Keratinocyte (primary cell): ENCODE measurements around the gene C1orf122. TPM values are rescaled to one million over a fixed set of nuclear protein-coding genes. Genes with fewer than 3 reads are reported as not detected.

Experiments
- DNase-seq: peaks from one replicate; pipeline ENCODE4 v3.0.0-alpha.2; 2011; ENCODE audit warnings: low read depth, missing footprints, low spot score
- FAIRE-seq: peaks from 2 replicates; lab custom pipeline; 2011; peaks lifted over from hg19 to GRCh38; lab: Jason Lieb, UNC
- H2AFZ ChIP-seq: 2 replicates; pipeline ENCODE4 v1.6.0; 2012; ENCODE audit warnings: low read length, control low read depth, inconsistent platforms; ENCODE audit not compliant: control insufficient read depth
- H3K27ac ChIP-seq: 2 replicates; pipeline ENCODE4 v1.5.1; 2011; ENCODE audit warnings: low read length; ENCODE audit not compliant: control insufficient read depth, insufficient read depth
- H3K27me3 ChIP-seq: 3 replicates; pipeline ENCODE4 v1.6.0; 2011; ENCODE audit warnings: low read length; ENCODE audit not compliant: control insufficient read depth, insufficient read depth; ENCODE audit errors: extremely low read depth
- H3K36me3 ChIP-seq, 2 experiments: 2 replicates in 1 of 2; 3 replicates in 1 of 2; pipeline ENCODE4 v1.5.1; 2011; ENCODE audit warnings: low read length in 2 of 2, mild to moderate bottlenecking in 1 of 2; ENCODE audit not compliant: control insufficient read depth in 2 of 2, insufficient read depth in 2 of 2; ENCODE audit errors: extremely low read depth in 1 of 2
- H3K4me1 ChIP-seq: 3 replicates; pipeline ENCODE4 v1.5.1; 2011; ENCODE audit warnings: low read length; ENCODE audit not compliant: control insufficient read depth, insufficient read depth; ENCODE audit errors: extremely low read depth
- H3K4me2 ChIP-seq: 3 replicates; pipeline ENCODE4 v1.6.0; 2011; ENCODE audit warnings: low read depth, low read length; ENCODE audit not compliant: control insufficient read depth, insufficient read depth; ENCODE audit errors: extremely low read depth
- H3K4me3 ChIP-seq, 3 experiments: fragments of 200-600 bp in 1 of 3; sonication (generic) in 1 of 3; 2 replicates in 2 of 3; 3 replicates in 1 of 3; pipeline ENCODE4 v1.5.1; 2011 to 2016; ENCODE audit warnings: low read length in 3 of 3, mild to moderate bottlenecking in 3 of 3, control low read depth in 2 of 3, inconsistent platforms in 1 of 3, low read depth in 1 of 3, mixed read lengths in 1 of 3, mixed run types in 1 of 3, moderate library complexity in 1 of 3; ENCODE audit not compliant: control insufficient read depth in 2 of 3, insufficient read depth in 2 of 3; ENCODE audit errors: extremely low read depth in 1 of 3
- H3K79me2 ChIP-seq: 2 replicates; pipeline ENCODE4 v1.6.0; 2012; ENCODE audit warnings: low read length; ENCODE audit not compliant: control insufficient read depth, insufficient read depth
- H3K9ac ChIP-seq: 3 replicates; pipeline ENCODE4 v1.6.0; 2011; ENCODE audit warnings: low read length; ENCODE audit not compliant: control insufficient read depth, insufficient read depth; ENCODE audit errors: extremely low read depth
- H3K9me1 ChIP-seq: 3 replicates; pipeline ENCODE4 v1.6.0; 2011; ENCODE audit warnings: low read length; ENCODE audit not compliant: control insufficient read depth, insufficient read depth; ENCODE audit errors: extremely low read depth
- H3K9me3 ChIP-seq: 2 replicates; pipeline ENCODE4 v1.5.1; 2012; ENCODE audit warnings: low read depth, low read length; ENCODE audit not compliant: control insufficient read depth
- H4K20me1 ChIP-seq: 3 replicates; pipeline ENCODE4 v1.6.0; 2011; ENCODE audit warnings: low read length; ENCODE audit not compliant: control insufficient read depth, insufficient read depth; ENCODE audit errors: extremely low read depth
- CTCF ChIP-seq, 3 experiments: IDR thresholded peaks in 1 of 3; conservative IDR thresholded peaks in 1 of 3; optimal IDR thresholded peaks in 1 of 3; 2 replicates in 2 of 3; 3 replicates in 1 of 3; pipeline versions ENCODE3 to v1.5.1; 2011; ENCODE audit warnings: low read length in 3 of 3, mild to moderate bottlenecking in 3 of 3, moderate library complexity in 2 of 3, control low read depth in 1 of 3, inconsistent platforms in 1 of 3; ENCODE audit not compliant: insufficient read depth in 2 of 3; ENCODE audit errors: extremely low read depth in 1 of 3
- EZH2 ChIP-seq: IDR thresholded peaks from one replicate; pipeline ENCODE4 v1.6.1; 2012; ENCODE audit warnings: inconsistent platforms, mild to moderate bottlenecking, low read length, moderate library complexity
- dilution Hi-C: fragments of 300-500 bp; cut with MboI; formaldehyde crosslinking; loops from one replicate; pipeline ENCODE4 v1.7.0; 2020; ENCODE audit warnings: low sequenced_read_pairs; ENCODE audit not compliant: extremely low pct_ligation_motif_present
- polyA plus RNA-seq, 5 experiments: library from polyadenylated mRNA; depleted of rRNA in 3 of 5; stranded (reverse) in 3 of 5; stranded (forward) in 1 of 5; unstranded in 1 of 5; fragments of >200 nt; gene quantifications; 1 replicate in 1 of 5; 2 replicates in 3 of 5; 3 replicates in 1 of 5; pipeline versions ENCODE4 v1.2.1 to v1.2.3, GENCODE V29; 2011 to 2012; ENCODE audit warnings: missing spikeins in 2 of 5, low read depth in 1 of 5, low replicate concordance in 1 of 5

The C1orf122 gene
- polyA plus RNA-seq, 1 donor (not counting 4 experiments of a cell fraction or from before 2014, with no cell fraction given): 25.8 TPM

- Histone ChIP-seq H3K27ac (no peak overlapping the region), H3K9me1 (no peaks in the 10 kb centered on the region), H3K27me3 (no peaks in the 10 kb centered on the region), H3K36me3 (peaks cover 13 to 17% of the 10 kb centered on the region in 2 experiments), H3K79me2 (peaks cover 72% of the 10 kb centered on the region), H2AFZ (no peak overlapping the region), H3K9ac (no peak overlapping the region), H3K4me2 (no peak overlapping the region), H3K4me1 (no peaks in the 10 kb centered on the region), H3K9me3 (no peaks in the 10 kb centered on the region), H3K4me3 (no peak overlapping the region), H4K20me1 (peaks cover 4% of the 10 kb centered on the region)
- no peak for FAIRE-seq
- no peak for TF ChIP-seq CTCF (optimal IDR thresholded peaks at IDR 0.05 in 1 of 3, IDR thresholded peaks at IDR 0.05 in 1 of 3, conservative IDR thresholded peaks at IDR 0.05 in 1 of 3; ENCODE audit: extremely low read depth in 1 of 3, insufficient read depth in 2 of 3, low read length in 3 of 3)
- no peak for TF ChIP-seq EZH2
- dilution Hi-C loops: no loop called here
- no peak for DNase-seq
Measured at GRCh38 chr1:37845786-37846185, 38.2 kb downstream of the C1orf122 start.

- Histone ChIP-seq H3K36me3 (peaks cover 14 to 17% of the 10 kb centered on the region in 2 experiments), H3K9ac (no peak overlapping the region), H3K79me2 (peaks cover 78% of the 10 kb centered on the region), H3K4me2 (no peak overlapping the region), H3K4me3 (no peak overlapping the region), H3K9me1 (no peaks in the 10 kb centered on the region), H3K9me3 (no peaks in the 10 kb centered on the region), H2AFZ (no peak overlapping the region), H3K4me1 (no peaks in the 10 kb centered on the region), H3K27ac (no peak overlapping the region), H3K27me3 (no peaks in the 10 kb centered on the region), H4K20me1 (peaks cover 8% of the 10 kb centered on the region)
- DNase-seq: no peak
- TF ChIP-seq CTCF (optimal IDR thresholded peaks at IDR 0.05 in 1 of 3, IDR thresholded peaks at IDR 0.05 in 1 of 3, conservative IDR thresholded peaks at IDR 0.05 in 1 of 3; ENCODE audit: extremely low read depth in 1 of 3, insufficient read depth in 2 of 3, low read length in 3 of 3): no peak
- TF ChIP-seq EZH2: no peak
- dilution Hi-C loops: no loop called here
- no peak for FAIRE-seq
Measured at GRCh38 chr1:37846647-37847339, 39.2 kb downstream of the C1orf122 start.
